HG03521 (cell line): ENCODE measurements around the gene SLC5A2.
A peak's percentile ranks its signal among the peaks of the same experiment; 100 is the strongest.

ENCODE experiments used
- ATAC-seq: cut with Tn5 transposase; IDR thresholded peaks from one replicate; pipeline ENCODE4 v1.9.1; 2021; ENCODE audit warnings: mild to moderate bottlenecking, moderate library complexity; ENCODE audit not compliant: unreplicated experiment

SLC5A2 gene

DNA sequence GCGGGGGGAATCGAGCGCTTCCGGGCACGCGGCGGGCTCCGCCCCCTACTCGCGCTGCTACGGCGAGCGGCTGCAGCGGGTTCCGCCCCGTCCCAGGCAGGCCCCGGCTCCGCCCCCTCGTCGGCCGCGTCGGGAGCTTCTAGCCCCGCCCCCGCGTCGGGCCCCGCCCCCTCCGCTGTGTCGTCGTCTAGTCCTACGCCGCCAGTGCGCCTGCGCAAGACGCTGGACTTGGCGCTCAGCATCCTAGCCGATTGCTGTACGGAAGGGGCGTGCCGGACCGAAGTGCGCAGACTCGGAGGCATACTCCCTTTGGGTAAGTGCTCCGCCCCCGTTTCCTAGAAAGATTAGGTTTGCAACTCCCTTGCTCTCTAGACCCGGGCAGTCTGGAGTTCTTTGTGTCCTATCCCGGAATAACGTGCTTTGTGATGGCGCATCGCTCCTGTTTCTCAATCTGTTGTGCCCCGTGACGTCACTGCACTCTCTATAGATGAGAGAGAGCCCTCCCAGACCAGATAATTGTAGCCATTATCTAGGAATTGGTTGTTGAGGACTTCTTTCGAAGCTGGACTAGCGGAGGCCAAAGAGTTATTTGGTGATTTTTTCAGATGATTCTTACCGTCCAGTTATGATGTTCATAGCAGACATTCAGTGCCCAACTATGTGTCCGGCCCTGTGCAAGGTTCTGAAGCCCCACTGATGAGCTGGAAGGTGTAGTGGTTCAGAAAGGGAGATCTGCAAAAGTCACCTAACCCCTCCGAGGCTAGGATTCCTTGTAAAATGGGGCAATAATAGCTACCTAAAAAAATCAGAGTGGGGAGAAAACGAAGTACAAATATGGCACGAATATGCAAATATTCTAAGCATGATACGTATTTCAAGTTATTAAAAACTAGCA lies 23.0 kb upstream of the SLC5A2 start:
- peak; percentile 72 for ATAC-seq

DNA sequence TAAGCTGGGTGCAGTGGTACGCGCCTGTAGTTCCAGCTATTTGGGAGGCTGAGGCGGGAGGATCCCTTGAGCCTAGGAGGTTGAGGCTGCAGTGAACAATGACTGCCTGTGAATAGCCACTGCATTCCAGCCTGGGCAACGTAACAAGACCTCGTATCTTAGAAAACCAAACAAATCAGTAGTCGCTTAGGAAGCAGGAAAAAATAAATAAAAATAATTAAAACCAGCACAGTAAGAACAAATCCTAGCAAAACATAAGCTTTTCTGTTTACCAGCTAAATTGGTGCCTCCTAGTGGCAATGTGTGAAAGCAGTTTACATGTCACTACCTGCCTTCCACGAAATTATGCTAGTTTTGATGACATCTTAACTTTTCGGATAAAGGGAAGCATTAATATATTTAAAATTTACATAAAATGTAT lies 22.3 kb upstream of the SLC5A2 start:
- no peak for ATAC-seq

DNA sequence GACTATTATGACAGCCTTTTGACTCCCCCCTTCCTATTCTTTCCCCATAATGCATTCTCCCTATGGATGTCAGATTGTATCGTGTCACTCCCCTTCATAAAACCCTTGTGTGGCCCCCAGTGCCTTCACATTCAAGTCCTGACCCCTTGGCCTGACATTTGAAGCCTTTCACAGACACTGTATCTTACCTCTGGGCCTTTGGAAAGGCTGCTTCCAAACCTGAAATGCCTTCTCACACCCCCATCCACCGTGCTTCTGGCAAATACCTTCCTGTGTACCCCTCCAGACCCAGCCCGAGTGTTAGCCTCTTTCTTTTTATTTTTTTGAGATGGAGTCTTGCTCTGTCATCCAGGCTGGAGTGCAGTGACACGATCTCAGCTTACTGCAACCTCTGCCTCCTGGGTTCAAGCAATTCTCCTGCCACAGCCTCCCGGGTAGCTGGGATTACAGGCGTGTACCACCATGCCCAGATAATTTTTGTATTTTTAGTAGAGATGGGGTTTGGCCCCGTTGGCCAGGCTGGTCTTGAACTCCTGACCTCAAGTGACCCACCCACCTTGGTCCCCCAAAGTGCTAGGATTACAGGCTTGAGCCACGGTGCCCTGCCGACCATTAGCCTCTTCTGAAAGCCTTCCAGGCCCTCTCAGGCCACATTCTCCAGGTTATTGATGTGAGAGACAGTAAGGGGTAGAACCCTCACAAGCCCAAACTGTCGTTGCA lies 21.6 kb upstream of the SLC5A2 start:
- no peak for ATAC-seq

DNA sequence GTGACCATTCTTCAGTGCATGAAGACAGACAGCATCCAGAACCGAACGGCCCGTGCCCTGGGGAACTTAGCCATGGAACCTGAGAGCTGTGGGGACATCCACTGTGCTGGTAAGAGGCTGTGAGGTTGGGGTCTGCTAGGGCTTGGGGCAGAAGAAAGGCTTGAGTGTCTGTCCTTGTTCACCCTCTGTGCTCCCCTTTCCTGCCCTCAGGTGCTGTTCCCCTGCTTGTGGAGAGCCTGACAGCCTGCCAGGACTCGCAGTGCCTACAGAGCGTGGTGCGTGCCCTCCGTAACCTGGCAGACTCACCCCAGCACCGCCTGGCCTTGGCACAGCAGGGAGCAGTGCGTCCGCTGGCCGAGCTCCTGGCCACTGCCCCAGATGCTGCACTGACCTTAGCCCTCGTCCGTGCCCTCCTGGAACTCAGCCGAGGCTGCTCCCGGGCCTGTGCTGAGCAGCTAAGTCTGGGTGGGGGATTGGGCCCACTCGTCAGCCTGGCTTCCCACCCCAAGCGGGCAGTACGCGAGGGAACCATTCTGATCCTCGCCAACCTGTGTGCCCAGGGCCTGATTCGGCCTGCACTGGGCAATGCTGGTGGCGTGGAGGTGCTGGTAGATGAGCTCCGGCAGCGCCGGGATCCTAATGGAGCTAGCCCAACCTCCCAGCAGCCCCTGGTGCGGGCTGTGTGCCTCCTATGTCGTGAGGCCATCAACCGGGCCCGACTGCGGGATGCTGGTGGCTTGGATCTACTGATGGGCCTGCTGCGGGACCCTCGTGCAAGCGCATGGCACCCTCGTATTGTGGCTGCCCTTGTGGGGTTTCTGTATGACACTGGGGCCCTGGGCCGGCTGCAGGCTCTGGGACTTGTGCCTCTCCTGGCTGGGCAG lies 20.8 kb upstream of the SLC5A2 start:
- ATAC-seq: no peak

DNA sequence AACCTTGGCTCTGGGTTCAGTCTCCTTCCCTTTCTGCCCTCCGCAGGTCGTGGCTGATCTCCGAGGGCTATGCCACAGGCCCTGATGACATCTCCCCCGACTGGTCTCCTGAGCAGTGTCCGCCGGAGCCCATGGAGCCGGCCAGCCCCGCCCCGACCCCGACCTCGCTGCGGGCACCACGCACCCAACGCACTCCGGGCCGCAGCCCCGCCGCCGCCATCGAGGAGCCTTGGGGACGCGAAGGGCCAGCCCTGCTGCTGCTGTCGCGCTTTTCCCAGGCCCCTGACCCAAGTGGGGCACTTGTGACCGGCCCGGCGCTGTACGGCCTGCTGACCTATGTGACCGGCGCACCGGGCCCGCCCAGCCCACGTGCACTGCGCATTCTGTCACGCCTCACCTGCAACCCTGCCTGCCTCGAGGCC lies 18.6 kb upstream of the SLC5A2 start:
- ATAC-seq: no peak

DNA sequence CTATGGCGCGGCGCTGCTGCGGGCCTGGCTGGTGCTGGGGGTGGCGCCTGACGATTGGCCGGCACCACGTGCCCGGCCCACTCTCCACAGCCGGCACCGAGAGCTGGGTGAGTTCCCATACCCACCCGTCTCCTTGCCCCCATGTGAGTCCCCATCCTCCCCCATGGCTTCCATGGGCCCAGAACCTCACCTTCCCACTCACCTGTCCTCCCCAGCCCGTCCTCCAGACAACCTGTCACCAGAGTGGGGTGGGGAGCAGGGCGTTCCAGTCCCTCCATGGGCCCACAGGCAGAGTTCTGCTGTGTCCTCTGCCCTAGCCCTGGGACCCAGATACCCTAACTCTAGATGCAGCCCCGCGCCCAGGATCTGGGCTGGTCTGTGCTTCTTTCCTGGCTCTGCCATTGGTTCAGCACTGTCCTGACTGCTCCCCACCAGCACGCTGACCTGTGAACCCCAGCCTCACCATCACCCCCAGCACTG lies 18.1 kb upstream of the SLC5A2 start:
- ATAC-seq: no peak

GRCh38 chr16:31465788-31466370 lies 17.0 kb upstream of the SLC5A2 start:
- no peak for ATAC-seq

- ATAC-seq: no peak
Measured at GRCh38 chr16:31466381-31466841, 16.5 kb upstream of the SLC5A2 start.

GRCh38 chr16:31467151-31467773 lies 15.7 kb upstream of the SLC5A2 start:
- no peak for ATAC-seq

- ATAC-seq: no peak
Measured at GRCh38 chr16:31467858-31468257, 15.1 kb upstream of the SLC5A2 start.

DNA sequence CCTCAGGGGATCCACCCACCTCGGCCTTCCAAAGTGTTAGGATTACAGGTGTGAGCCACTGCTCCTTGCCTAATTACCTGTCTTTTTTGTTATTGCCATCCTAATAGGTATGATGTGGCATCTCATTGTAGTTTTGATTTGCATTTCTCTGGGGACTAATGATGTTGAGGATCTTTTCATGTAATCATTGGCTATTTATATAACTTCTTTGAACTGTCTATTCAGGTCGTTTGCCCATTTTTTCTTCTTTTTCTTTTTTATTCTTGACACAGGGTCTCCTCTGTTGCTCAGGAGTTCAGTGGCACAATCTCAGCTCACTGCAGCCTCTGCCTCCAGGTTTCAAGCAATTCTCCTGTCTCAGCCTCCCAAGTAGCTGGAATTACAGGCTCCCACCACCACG lies 12.3 kb upstream of the SLC5A2 start:
- no peak for ATAC-seq

- no peak for ATAC-seq
Measured at GRCh38 chr16:31471241-31471874, 11.6 kb upstream of the SLC5A2 start.

GRCh38 chr16:31471875-31472708 lies 10.8 kb upstream of the SLC5A2 start, which contains the start of gene TGFB1I1:
Gene TGFB1I1, plus strand, starts transcription at chr16:31472152. Its CDS starts 37 bp downstream, at chr16:31472189.
- no peak for ATAC-seq

DNA sequence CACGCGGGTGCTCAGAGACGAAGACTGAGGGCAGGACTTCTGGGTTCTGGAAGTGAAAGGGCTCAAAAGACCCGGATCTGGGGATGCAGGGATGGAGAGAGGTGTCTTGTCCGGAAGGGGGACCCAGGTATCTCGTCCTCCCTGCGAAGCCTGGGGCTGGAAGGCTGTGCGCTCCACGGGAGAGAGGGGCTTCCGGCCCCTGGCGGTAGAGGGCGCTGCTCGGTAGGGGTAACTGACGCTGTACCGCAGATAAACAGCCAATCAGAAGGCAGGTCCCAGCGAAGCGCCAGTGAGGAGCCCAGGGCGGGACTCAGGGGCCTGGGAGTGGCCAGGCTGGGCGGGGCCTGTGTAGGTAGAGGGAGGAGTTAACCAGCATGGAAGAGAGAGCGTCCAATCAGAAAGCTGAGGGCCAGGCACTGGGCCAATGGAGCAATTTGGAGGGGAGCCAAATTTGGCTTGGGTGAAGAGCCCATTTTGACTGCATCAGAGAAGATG lies 10.2 kb upstream of the SLC5A2 start:
- no peak for ATAC-seq

- no peak for ATAC-seq
Measured at GRCh38 chr16:31473264-31473984, 9.5 kb upstream of the SLC5A2 start.

GRCh38 chr16:31474173-31474714 lies 8.7 kb upstream of the SLC5A2 start:
- ATAC-seq: no peak
